A673 (cell line): ENCODE measurements around the gene IKBKE. TPM values are rescaled to one million over a fixed set of nuclear protein-coding genes. Genes with fewer than 3 reads are reported as not detected.

ENCODE experiments used
- BruUV-seq: library from RNA; stranded (reverse); fragments of 400-500 nt; replicated peaks from 2 replicates; lab custom pipeline; 2021; lab: Mats Ljungman, UMichigan
- CTCF ChIA-PET: fragments of 300-600 bp; sonication (Branson Sonifier 250); formaldehyde crosslinking; loops from one replicate; lab custom pipeline; 2022; ENCODE audit warnings: antibody characterized with exemption; lab: Charles Lee
- POLR2A ChIA-PET: fragments of 300-600 bp; sonication (Branson Sonifier 250); formaldehyde crosslinking; loops from one replicate; lab custom pipeline; 2022; ENCODE audit warnings: antibody characterized with exemption; ENCODE audit not compliant: low non-redundant PET; lab: Charles Lee
- DNase-seq: peaks from one replicate; pipeline ENCODE4 v3.0.0-alpha.2; 2015; ENCODE audit warnings: low spot score
- H3K27ac ChIP-seq: fragments of 200-600 bp; sonication (generic); 2 replicates; pipeline ENCODE4 v1.5.1; 2016; ENCODE audit warnings: mixed run types, low read depth, mild to moderate bottlenecking, mixed read lengths, antibody characterized with exemption, low read length; ENCODE audit not compliant: poor library complexity, severe bottlenecking
- H3K27me3 ChIP-seq: fragments of 200-600 bp; sonication (generic); replicated peaks from 2 replicates; pipeline ENCODE4 v1.6.1; 2017; ENCODE audit warnings: mixed run types, low read depth, mild to moderate bottlenecking, mixed read lengths, antibody characterized with exemption, low read length; ENCODE audit not compliant: insufficient read depth, poor library complexity
- H3K36me3 ChIP-seq: fragments of 200-600 bp; sonication (generic); 2 replicates; pipeline ENCODE4 v1.6.1; 2016; ENCODE audit warnings: mixed run types, mild to moderate bottlenecking, mixed read lengths, antibody characterized with exemption, low read length; ENCODE audit not compliant: insufficient read depth, poor library complexity, severe bottlenecking
- H3K4me1 ChIP-seq: fragments of 200-600 bp; sonication (generic); 2 replicates; pipeline ENCODE4 v1.6.1; 2017; ENCODE audit warnings: mixed run types, mild to moderate bottlenecking, mixed read lengths, antibody characterized with exemption, low read length; ENCODE audit not compliant: insufficient read depth, poor library complexity, severe bottlenecking
- H3K4me3 ChIP-seq: fragments of 200-600 bp; sonication (generic); 2 replicates; pipeline ENCODE4 v1.5.1; 2016; ENCODE audit warnings: low read depth, mixed run types, mild to moderate bottlenecking, mixed read lengths, low read length; ENCODE audit not compliant: poor library complexity, severe bottlenecking
- H3K9me3 ChIP-seq: fragments of 200-600 bp; sonication (generic); 2 replicates; pipeline ENCODE4 v1.6.1; 2016; ENCODE audit warnings: mixed run types, low read depth, mild to moderate bottlenecking, mixed read lengths, antibody characterized with exemption, low read length; ENCODE audit not compliant: poor library complexity, severe bottlenecking
- CTCF ChIP-seq: fragments of 300-800, 200-600 bp; sonication (generic); conservative IDR thresholded peaks from 2 replicates; pipeline ENCODE4 v1.5.1; 2017; ENCODE audit warnings: low read depth, mild to moderate bottlenecking, antibody characterized with exemption, low read length, moderate library complexity, mixed read lengths
- EZH2 ChIP-seq: fragments of 200-600 bp; sonication (generic); IDR thresholded peaks from 2 replicates; pipeline ENCODE4 v1.6.1; 2017; ENCODE audit warnings: borderline replicate concordance, low read depth, mild to moderate bottlenecking, mixed read lengths, antibody characterized with exemption, low read length; ENCODE audit not compliant: poor library complexity, severe bottlenecking
- intact Hi-C: fragments of 100-400 bp; cut with micrococcal nuclease; formaldehyde crosslinking; loops from one replicate; pipeline ENCODE4 v1.10.0; 2022; ENCODE audit not compliant: unreplicated experiment
- microRNA-seq: library from miRNA; unstranded; fragments of <30 nt; microRNA quantifications from one replicate; pipeline ENCODE4 v1.2.0, GENCODE V29; 2021
- total RNA-seq: library from RNA; stranded (reverse); gene quantifications from 2 replicates; pipeline ENCODE4 v1.2.3, GENCODE V29; 2021

The IKBKE gene
- total RNA-seq, 1 experiment from 2014 or later: 2.9 TPM

- intact Hi-C loops: loop anchor here (2.0 kb wide), 1 partner anchor 37 kb away; no protein-coding TSS in a partner anchor
- no TSS peak for BruUV-seq
- Histone ChIP-seq H3K4me3 (no peak overlapping the region), H3K36me3 (no peaks in the 10 kb centered on the region), H3K27ac (no peak overlapping the region), H3K9me3 (no peaks in the 10 kb centered on the region), H3K27me3 (no peaks in the 10 kb centered on the region), H3K4me1 (no peaks in the 10 kb centered on the region)
- DNase-seq: no peak
- POLR2A ChIA-PET: no interaction called here
- CTCF ChIA-PET: interaction anchor here (0.6 to 1.4 kb wide), 5 partner anchors 10 to 327 kb away, joined by 3 to 8 read pairs (median 4); no protein-coding TSS in a partner anchor
- no peak for TF ChIP-seq EZH2
- no peak for TF ChIP-seq CTCF
Measured at GRCh38 chr1:206545351-206545750, 75.1 kb downstream of the IKBKE start.

Small RNA genes within 50 kb of the gene (microRNA-seq; reads per million reads assigned to microRNA genes)
- not detected for gene MIR6769B

Other genes starting within 250 kb of the IKBKE start
- 0.75 and 1.3 TPM in 2 replicates for gene RASSF5, start 37.1 kb downstream of the IKBKE start, total RNA-seq
- 32.6 and 32.7 TPM in 2 replicates for gene EIF2D, start 142.0 kb downstream of the IKBKE start, total RNA-seq
- 18.7 and 24.0 TPM in 2 replicates for gene DYRK3, start 165.1 kb downstream of the IKBKE start, total RNA-seq
- gene MAPKAPK2, start 214.4 kb downstream of the IKBKE start, total RNA-seq: 39.2 and 41.9 TPM in 2 replicates